NCI-H1930 (cell line): ENCODE results near the gene CLDND1.
"Not testable (repeated sequence)": the region's sequence is repeated elsewhere in the genome, so short reads cannot be mapped to it uniquely, and the experiment has no call there.

Experiments
- DNase-seq, 2 experiments: peaks; one replicate each; lab custom pipeline; 2025; lab: John Stamatoyannopoulos, UW

CLDND1 gene

DNA sequence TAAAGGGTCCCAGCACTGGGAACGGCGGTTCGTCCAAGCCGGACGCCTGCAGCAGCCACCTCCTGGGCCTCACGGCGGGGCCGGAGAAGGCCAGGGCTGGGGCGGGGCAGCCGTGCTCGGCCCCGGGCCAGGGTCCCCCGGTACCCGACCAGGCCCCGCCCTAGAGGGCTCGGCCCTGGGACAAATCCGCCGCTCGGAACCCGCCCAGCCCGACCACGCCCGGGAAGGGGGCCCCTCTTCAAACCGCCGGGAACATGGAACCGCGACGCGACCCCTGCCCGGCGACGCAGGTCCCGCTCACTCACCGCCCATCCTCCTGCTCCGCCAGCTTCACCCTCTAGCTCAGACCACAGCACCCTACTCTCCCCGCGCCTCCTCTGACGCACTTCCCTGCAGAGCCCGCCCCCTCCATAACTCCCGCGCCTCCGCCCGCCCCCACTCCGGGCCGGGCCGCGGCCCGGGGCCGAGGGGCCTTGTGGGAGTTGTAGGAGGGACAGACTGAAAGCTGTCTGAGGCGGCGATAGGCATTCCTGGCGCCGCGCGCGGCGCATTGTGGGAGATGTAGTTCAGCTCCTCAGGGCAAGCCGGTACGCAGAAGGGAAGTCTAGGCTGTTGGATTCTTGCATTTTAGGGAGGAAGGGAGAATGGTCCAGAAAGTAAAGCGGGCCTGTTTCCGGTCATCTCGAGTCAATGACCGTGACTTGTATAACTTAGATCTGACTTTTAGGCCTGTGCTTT, at the start of gene CLDND1:
CLDND1 (minus strand) TSS at position 359 of the 738 bp plus-strand sequence. CDS start 1,478 bp downstream, outside the sequence.
- peak; percentile 86 to 91 for DNase-seq

DNA sequence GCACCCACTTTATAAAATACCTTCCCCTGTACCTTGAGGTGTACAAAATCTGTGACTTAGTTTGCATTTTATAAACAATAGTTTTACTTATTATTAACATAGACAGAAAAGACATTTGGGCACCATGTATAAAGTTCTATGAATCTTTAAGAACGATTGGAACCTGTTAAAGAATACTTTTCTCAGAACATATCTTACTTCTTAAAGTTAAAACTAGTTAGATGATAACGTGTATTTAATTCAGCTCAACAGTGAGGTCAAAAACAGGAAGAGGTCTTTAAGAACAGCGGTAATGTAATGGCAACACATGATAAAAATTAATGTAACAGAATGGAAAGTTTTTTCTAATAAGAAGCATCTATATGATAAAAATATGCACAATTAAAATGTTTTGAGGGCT, 45.7 kb upstream of the CLDND1 start:
- no peak for DNase-seq

DNA sequence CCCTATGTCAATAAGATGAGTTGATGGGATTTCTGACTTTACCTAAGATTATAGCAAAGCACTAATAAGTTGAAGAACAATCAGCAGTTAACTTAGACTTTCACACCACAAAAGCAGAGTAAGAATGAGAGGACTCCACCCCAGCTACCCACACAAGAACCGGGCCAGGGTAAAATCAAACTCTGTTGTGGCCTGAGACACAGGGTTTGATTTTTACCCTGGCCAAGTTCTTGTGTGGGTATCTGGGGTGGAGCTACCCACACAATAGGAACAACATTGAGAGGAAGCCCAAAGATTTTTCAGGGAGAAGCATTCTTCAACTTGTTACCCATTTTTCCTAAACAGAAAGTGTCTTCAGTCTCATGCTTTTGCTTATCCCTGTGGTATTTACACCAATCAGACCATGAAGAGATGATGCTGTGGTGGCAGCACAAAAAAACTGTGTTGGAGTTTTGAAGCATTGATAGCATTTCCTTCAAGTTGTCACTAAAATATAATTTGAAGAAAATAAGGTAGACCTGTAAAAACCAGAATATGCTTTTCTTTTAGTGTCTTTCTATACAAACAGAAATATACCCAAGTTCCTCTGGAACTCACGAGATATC, 45.1 kb upstream of the CLDND1 start:
- DNase-seq, result no peak

DNA sequence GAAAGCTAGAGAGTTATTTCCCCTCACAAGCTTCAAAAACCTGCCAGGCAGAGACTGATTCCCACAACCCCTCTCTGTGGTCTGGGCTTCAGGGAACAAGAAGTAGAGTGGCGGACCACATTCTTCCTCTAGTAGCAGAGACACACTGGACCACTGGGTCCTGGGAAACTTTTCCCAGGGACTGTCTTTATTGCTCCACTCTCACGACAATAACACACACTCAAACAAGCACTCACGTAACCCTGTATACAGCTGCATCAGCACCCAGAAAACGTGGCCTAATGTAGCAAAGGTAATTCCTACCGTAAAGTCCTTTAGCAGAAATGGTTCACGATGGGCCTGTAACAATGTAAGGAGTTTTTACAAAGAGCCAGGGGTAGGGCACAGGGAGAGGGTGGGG, 43.1 kb upstream of the CLDND1 start:
- no peak for DNase-seq

DNA sequence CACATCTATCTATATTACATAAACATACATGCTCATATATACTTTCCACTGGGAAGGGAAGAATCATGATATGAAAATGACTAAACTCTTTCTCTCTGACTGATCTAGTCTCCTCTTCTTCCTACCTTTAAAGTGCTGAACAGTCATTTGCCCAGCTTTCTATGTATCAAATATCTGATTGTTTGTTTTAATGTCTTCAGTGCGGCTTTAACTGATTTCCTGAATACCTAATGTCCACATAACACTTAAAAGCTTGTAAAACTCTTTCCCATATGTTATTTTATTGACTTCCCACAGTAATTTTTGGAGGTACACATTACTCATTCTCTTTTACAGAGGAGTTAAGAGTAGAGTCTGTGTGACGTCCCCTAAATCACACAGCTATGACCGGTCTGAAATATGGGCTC, 42.5 kb upstream of the CLDND1 start:
- DNase-seq, result no peak

DNA sequence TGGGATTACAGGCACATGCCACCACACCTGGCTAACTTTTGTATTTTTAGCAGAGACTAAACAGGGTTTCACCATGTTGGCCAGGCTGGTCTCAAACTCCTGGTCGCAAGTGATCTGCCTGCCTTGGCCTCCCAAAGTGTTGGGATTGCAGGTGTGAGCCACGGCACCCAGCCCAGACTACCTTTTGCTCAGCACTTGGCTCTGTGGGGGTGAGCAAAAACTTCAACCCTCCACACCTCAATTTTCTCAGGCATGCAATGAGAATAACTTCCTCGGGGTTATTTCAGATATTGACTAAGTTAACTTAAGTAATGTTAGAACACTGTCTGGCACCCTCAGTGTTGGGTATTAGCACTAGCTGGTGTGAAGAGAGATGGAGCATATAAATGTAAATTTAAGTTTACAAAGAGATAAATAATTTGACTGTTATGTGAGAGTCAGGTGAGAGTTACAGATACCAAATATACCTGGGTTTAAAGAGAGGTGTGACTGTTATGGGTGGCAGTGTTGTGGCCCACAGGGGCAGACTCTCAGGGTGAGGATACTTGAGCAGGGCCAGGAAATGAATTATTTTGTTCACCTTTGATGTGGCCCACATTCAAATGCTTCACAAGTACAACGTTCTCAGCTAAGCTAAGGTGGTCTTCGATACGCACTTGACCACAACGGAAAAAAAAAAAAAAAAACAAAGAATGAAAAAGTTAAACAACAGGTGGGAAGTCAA, 41.7 kb upstream of the CLDND1 start:
- DNase-seq, result no peak

DNA sequence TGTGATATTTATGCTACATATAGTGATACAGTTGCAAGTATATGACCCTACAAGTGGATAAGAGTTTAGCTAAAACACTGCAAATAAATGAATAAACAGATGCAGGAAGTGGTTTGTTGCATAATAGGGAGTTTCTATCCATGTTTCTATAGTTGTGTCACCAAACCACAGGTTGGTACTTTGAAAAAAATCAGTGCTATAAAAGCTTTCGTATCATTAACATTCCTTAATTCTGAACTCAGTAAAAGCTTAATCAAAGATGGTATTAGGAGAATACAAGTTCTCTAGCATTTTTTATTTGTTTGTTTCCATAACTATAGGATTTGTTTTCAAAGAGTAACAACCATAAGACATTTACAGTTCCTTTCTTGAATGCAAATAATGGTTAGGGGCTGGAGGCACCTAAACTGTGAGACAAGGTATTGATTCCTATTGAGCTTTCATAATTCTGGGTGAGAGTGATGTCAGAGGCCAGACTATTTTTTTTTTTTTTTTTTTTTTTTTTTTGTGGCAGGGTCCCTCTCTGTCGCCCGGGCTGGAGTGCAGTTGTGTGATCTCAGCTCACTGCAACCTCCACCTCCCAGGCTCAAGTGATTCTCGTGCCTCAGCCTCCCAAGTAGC, 41.1 kb upstream of the CLDND1 start:
- no peak for DNase-seq

DNA sequence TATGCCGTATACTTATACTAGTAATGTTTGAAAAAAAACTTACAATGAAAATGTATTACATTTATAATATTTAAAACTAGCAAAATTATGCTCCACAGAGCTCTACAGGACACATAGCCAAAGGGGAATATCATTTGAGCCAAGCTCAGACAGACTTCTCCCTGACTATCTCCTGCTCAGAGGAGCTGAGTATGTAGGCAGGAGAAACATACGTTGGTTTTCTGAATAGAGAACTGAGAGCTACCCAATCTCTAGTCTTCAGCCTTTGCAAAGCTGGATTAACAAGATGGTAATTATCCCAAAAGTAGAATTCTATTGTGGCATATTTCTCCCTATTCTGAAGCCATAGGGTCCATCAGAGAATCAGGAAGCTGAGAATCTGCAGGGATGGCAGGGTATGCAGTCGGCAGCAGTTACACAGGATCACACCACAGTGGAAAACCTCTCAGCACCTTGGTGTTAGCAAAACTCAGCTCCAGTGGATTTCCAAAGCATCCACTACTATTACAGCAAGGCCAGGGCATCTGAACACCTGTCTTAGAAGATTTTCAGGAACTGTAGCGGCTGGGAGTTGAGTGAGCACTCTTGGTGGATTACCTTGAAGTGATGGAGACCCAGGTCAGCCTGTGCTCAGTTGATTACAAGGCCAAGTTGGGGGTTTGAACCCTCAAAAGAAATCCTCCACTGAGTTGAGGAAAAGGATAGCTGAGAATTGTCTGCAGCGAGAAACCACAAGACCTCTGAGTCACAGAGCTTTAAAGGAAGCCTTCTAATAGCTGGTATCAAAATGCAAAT, 39.2 kb upstream of the CLDND1 start:
- no peak for DNase-seq

DNA sequence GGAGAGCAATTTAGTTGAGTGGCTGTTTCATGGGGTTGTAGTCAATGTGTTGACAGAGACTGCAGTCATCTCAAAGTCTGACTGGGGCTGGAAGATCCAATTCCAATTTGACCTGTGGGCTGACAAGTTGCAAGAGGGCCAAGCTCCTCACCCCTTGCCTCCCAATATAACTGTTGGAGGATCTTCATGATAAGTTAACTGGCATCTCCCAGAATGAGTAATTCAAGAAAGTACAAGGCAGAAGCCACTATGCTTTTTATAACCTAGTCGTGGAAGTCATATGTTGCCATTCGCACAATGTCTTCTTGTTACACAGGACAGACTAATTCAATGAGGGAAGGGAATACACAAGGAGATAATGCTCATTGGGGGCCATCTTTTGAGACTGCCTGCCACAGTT, 38.2 kb upstream of the CLDND1 start:
- no peak for DNase-seq

DNA sequence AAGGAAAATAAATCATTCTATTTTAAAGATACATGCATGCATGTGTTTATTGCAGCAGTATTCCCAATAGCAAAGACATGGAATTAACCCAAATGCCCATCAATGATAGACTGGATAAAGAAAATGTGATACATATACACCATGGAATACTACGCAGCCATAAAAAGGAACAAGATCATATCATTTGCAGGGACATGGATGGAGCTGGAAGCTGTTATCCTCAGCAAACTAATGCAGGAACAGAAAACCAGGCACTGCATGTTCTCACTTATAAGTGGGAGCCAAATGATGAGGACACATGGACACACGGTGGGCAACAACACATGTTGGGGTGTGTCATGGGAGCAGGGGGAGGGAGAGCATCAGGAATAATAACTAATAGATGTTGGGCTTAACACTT, 37.1 kb upstream of the CLDND1 start:
- DNase-seq, result not testable (repeated sequence)

DNA sequence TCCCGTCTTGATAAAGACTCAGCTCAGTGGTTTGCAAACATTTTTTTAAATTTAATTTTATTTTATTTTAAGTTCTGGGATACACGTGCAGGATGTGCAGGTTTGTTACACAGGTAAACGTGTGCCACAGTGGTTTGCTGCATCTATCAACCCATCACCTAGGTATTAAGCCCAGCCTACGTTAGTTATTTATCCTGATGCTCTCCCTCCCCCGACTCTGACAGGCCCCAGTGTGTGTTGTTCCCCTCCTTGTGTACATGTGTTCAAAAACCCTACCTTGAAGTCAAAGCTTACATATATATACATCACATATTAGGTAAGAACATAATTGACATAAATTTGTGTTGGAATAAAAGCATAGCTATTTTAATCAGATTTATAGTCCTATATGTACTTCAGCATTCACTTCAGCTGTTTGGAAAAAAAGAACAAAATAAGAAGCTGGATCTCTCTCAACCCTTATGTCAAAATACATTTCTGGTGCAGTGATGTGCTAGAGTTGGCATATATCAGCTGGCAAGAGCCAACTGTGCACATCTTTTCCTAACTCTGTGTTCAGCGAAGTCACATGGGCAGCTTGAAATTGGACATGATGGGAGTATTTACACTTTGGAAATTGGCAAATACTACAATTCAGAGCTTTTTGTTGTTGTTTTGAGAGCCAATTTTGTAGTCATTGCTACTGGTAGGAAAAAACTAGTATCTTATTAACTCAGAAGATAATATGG, 35.6 kb upstream of the CLDND1 start:
- DNase-seq, result no peak

DNA sequence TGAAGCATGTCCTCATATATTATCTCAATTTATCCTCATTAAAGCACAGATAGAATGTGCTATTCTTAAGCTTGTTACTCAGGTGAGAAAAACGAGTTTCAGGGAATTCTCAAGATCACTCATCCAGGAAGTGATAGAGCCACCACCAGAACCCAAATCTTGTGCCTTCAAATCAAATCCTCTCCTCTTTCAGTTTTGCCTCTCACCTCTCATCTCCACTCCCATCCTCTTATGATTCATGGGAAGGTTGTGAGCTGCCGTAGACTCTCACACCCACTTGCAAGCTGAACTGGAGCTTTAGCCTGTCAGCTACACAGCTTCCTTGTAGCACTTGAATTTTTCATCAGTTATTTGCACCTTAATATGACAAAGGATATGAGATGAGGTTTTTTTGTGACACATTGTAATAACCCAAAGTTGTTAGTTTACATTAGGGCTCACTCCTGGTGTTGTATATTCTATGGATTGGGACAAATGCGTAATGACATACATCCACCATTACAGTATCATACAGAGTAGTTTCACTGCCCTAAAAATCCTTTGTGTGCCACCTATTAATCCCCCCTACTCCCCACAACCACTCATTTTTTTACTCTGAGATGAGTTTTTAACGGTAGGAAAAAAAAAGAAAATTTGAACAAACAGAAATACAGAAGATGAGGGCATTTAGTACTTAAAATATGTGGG, 34.8 kb upstream of the CLDND1 start:
- no peak for DNase-seq

DNA sequence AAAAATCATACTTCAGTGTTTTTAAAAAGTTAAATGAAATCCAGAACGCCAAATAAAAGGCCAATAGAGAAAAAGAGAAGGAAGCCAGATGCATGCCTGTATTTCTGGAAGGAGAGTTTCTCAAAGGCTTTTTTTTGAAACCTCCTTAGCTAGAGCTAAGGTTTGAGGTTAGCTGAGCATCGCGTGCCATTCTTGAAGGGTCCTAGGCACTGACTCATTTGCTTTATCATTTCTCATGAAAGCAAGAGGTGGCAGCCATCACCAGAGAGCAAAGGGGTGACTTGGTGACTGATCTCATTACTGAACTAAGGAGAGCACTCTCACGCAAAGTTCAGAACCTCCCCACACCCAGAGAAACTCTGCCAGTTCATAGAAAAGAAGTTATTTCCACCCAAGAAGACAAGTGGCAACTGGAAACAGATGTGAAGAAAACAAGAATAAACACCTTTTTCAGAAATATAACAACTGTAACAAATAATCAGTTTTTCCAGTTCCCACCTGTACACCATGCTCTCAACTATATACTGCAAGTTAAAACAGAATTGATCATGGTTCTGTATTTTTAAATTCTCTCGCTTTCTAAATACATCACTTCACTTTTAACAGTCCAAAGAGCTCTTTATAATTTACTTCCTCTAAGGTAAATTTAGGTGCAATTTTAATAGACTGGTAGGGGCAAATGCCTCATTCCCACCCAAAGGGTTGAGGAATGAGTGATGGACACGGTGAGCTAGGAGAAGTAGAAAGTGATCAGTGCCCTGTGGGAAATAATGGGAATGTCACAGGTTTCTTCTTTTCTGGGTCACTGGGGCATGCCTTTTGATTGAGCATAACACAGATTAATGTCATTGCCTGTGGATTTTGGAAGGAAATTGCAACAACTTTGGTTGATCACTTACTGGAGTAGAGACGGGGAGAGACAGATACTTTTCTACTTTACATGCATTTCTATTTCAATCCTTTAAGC, 33.7 kb upstream of the CLDND1 start:
- DNase-seq, result no peak

DNA sequence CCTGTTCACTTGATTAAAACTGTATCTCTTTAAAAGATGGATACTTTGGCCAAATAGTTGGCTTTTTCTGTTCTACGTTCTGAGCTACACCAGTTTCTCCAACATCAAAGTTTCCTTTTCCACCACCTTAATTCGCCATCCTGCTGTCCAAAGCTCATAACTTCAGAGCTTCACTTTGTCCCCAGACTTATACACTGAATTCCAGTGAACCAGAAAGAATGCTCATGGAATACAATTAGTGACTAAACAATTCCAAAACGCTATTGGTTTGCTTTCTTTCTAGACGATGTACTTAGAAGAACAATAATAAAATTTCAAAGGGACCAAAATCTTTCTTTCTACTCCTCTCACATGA, 32.3 kb upstream of the CLDND1 start:
- DNase-seq, result no peak

DNA sequence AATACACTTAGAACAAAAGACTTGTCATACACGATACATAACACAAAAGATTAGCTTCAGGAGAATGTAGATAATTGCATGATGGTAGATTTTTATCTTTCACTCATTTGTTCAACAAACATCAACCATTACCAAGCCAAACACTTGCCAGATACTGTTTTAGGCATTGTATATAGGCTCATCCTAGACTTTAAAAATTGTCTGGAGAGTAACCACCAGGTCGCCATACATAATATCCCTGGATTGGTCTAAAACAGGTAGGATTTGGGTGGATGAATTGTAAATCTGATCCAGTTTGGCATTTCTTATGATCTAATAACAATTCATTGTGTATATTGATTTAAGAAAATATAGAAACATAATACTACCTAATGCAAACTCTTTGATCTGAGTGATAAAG, 31.9 kb upstream of the CLDND1 start:
- no peak for DNase-seq

DNA sequence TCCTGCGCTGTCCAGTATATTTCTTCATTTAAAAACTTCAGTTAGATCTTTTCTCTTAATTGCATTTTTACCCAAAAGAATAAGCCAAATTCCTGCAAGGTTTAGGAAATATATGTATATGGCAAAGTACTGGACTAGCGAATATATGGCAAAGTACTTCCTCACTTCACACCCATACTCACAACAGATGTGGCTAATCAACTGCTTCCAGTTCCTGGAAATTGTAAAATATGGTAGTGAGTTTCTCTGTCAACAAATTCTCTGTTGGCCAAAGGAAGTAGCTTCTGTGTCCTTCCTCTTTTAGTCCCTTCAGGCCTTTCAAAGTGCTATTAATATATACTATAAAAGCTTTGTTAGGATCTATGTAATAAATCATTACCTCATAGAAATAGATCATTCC, 31.1 kb upstream of the CLDND1 start:
- DNase-seq, result no peak

DNA sequence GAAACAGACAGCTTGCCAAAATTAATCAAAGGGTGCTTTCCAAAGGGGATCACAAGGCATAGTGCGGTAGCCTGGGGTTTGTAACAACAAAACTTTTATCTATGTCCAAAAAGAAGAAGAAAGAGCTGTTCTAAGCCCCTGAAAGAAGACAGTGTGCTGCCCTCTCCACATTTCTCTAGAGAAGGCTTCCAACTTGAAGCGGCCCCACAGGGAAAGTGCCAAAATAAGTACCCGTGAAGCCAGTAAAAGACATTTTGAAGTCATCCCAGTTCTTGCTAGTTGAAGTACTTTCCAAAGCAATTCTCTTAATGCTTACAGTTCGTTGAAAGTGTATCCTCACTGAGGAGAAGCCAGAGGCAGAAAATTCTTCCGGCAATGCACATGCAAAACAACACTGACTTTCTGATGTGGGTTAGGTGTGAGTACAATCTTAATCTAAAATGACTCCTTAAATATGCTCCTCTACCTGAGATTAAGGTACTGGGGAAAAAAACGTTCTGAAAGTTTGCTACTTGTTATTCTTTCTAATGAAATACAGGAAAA, 30.4 kb upstream of the CLDND1 start:
- DNase-seq, result no peak

DNA sequence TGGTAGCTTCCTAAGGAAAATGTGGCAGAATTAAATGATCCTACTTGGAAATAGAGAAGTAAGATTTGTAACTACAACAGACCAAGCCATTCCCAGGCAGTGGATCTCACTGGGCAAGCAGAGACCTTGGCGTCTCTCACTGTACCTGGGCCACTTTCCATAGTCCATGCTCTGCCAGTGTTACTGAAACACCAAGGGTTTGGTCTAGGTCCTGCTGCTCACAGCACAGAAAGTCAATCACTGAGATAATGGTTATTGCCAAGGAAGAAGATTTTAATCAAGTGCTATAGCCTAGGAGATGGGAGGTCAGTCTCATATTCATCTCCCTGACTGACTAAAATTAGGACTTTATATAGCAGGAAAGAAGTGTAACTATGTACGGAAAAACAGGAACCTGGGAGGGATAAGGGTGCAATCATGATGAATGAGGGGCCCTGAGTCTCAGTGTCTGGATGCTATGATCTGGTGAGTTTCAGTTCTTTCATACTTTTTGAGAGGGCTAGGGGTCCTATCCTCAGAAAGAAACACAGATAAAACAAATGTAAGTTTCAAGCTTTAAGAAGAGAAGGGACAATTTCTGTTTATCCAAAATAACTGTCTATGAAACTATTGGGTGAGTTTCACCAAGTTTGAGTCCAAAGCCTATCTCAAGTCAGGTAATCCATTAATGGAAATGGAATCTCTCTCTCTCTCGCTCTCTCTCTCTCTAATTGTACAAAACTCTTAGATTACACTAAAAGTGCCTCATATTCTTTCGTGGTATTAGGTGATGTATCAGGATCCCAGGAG, 29.7 kb upstream of the CLDND1 start:
- no peak for DNase-seq
